ENCODE measurements around the gene OR10P1.
"Not testable (repeated sequence)": the region's sequence is repeated elsewhere in the genome, so short reads cannot be mapped to it uniquely, and the experiment has no call there.

The OR10P1 gene, protein sequence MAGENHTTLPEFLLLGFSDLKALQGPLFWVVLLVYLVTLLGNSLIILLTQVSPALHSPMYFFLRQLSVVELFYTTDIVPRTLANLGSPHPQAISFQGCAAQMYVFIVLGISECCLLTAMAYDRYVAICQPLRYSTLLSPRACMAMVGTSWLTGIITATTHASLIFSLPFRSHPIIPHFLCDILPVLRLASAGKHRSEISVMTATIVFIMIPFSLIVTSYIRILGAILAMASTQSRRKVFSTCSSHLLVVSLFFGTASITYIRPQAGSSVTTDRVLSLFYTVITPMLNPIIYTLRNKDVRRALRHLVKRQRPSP

DNA sequence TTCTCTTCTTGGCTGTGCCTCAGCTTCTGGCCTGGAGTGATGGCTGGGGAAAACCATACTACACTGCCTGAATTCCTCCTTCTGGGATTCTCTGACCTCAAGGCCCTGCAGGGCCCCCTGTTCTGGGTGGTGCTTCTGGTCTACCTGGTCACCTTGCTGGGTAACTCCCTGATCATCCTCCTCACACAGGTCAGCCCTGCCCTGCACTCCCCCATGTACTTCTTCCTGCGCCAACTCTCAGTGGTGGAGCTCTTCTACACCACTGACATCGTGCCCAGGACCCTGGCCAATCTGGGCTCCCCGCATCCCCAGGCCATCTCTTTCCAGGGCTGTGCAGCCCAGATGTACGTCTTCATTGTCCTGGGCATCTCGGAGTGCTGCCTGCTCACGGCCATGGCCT, at the start of gene OR10P1:
OR10P1 (plus strand) TSS at position 40 of the 400 bp plus-strand sequence; CDS start at position 40, 0 bp downstream.
- no peak for DNase-seq (ENCODE audit: extremely low read depth, insufficient read length)
- TF ChIP-seq, protein P1, sequence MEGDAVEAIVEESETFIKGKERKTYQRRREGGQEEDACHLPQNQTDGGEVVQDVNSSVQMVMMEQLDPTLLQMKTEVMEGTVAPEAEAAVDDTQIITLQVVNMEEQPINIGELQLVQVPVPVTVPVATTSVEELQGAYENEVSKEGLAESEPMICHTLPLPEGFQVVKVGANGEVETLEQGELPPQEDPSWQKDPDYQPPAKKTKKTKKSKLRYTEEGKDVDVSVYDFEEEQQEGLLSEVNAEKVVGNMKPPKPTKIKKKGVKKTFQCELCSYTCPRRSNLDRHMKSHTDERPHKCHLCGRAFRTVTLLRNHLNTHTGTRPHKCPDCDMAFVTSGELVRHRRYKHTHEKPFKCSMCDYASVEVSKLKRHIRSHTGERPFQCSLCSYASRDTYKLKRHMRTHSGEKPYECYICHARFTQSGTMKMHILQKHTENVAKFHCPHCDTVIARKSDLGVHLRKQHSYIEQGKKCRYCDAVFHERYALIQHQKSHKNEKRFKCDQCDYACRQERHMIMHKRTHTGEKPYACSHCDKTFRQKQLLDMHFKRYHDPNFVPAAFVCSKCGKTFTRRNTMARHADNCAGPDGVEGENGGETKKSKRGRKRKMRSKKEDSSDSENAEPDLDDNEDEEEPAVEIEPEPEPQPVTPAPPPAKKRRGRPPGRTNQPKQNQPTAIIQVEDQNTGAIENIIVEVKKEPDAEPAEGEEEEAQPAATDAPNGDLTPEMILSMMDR (IDR thresholded peaks at IDR 0.05; ENCODE audit: insufficient read depth, low read length, poor library complexity, severe bottlenecking) = no peak
- Histone ChIP-seq H3K27me3 (replicated peaks; ENCODE audit: control insufficient read depth, insufficient read depth, low read length) (no peaks in the 10 kb centered on the region; the same call in 1 of the 2 replicates), H3K4me3 (replicated peaks; ENCODE audit: low read depth, low read length) (no peak within 1 kb of the TSS), H3K36me3 (ENCODE audit: control insufficient read depth, insufficient read depth, low read length) (no peaks in the 10 kb centered on the region)

DNA sequence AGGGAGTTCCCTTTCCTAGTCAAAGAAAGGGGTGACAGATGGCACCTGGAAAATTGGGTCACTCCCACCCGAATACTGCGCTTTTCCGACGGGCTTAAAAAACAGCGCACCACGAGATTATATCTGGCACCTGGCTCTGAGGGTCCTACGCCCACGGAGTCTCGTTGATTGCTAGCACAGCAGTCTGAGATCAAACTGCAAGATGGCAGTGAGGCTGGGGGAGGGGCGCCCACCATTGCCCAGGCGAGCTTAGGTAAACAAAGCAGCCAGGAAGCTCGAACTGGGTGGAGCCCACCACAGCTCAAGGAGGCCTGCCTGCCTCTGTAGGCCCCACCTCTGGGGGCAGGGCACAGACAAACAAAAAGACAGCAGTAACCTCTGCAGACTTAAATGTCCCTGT, 46.5 kb upstream of the OR10P1 start:
- not testable (repeated sequence) for H3K27me3 ChIP-seq (replicated peaks; ENCODE audit: control insufficient read depth, insufficient read depth, low read length); DNase-seq (ENCODE audit: extremely low read depth, insufficient read length); H3K4me3 ChIP-seq (replicated peaks; ENCODE audit: low read depth, low read length); H3K36me3 ChIP-seq (ENCODE audit: control insufficient read depth, insufficient read depth, low read length)

DNA sequence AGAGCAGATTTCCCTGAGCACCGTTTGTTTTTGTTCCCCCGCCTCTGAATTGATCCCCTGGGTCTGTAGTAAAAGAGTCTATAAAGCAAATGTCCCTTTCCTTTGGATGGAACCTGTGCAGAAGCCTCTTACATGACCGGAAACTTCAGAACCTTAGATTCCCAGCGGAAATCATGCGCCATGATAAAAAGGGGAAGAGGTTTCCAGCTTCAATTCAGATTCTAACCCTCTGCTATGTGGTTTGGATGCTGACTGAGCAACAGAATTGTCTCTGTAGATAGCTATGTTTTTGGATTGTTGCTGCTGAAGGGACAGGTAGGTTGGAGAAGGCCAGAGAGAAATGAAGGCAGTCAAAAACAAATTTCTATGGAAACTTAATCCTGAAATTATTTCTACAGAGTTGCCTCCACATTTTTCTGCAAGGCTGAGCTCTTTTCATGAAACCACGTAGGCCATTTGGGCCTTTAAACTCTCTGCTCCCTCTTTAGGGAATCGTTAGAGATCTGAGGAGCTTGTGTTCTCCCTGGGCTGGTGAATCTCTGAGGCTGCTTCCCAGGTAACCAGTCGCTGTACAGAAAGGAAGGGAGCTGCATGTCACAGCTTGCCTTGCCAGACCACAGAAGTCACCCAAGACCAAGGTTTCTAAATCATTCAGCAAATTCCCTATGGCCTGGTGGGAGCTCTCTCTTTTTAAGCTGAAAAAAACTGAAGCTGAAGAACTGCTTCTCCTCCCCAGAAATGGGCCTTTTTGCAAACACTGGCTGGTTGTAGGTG, 28.7 kb upstream of the OR10P1 start:
- H3K27me3 ChIP-seq (replicated peaks; ENCODE audit: control insufficient read depth, insufficient read depth, low read length) = no peaks in the 10 kb centered on the region
- DNase-seq (ENCODE audit: extremely low read depth, insufficient read length) = no peak
- no peak overlapping the region for H3K4me3 ChIP-seq (replicated peaks; ENCODE audit: low read depth, low read length)
- TF ChIP-seq, protein P1 (IDR thresholded peaks at IDR 0.05; ENCODE audit: insufficient read depth, low read length, poor library complexity, severe bottlenecking) = no peak
- H3K36me3 ChIP-seq (ENCODE audit: control insufficient read depth, insufficient read depth, low read length) = no peaks in the 10 kb centered on the region

DNA sequence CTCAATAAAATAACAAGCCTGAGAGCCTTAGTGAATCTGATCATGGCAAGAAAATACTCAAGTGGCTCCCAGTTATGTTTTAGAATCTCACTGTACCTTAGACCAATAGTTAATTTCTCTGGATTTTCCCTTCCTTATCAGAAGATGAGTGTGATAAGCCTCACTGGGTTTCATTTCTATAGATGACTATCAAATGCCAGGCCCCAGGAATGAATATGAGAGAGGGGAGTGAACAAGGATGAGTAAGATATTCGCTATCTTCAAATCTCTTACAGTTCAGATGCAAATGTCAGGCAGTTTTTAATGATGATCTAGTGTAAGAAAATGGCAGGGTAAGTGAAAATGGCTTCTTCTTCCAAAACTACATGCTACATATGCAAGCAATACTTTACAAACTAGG, 26.1 kb upstream of the OR10P1 start:
- no peak for DNase-seq (ENCODE audit: extremely low read depth, insufficient read length)
- Histone ChIP-seq H3K27me3 (replicated peaks; ENCODE audit: control insufficient read depth, insufficient read depth, low read length) (no peaks in the 10 kb centered on the region), H3K4me3 (replicated peaks; ENCODE audit: low read depth, low read length) (no peak overlapping the region), H3K36me3 (ENCODE audit: control insufficient read depth, insufficient read depth, low read length) (no peaks in the 10 kb centered on the region)
- TF ChIP-seq, protein P1 (IDR thresholded peaks at IDR 0.05; ENCODE audit: insufficient read depth, low read length, poor library complexity, severe bottlenecking) = no peak

DNA sequence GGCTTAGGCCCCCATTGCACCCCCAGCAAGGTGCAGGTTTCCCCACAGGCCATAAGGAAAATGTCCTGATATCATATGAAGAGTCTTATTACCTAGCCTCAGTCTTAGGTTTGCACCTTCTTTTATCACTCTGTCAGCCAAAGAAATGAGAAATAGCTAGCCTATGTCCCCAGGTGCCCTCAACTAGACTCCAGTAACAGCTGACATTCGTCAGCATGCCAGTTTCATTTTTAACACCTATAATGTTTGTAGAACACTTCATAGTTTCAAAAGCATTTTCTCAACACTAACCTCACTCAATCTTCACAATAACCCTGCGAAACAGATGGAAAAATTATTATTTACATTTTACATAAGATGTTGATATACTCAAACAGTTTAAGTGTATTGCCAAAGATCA, 24.0 kb upstream of the OR10P1 start:
- no peaks in the 10 kb centered on the region for H3K36me3 ChIP-seq (ENCODE audit: control insufficient read depth, insufficient read depth, low read length)
- H3K4me3 ChIP-seq (replicated peaks; ENCODE audit: low read depth, low read length) = no peak overlapping the region
- DNase-seq (ENCODE audit: extremely low read depth, insufficient read length) = no peak
- TF ChIP-seq, protein P1 (IDR thresholded peaks at IDR 0.05; ENCODE audit: insufficient read depth, low read length, poor library complexity, severe bottlenecking) = no peak
- H3K27me3 ChIP-seq (replicated peaks; ENCODE audit: control insufficient read depth, insufficient read depth, low read length) = no peaks in the 10 kb centered on the region

DNA sequence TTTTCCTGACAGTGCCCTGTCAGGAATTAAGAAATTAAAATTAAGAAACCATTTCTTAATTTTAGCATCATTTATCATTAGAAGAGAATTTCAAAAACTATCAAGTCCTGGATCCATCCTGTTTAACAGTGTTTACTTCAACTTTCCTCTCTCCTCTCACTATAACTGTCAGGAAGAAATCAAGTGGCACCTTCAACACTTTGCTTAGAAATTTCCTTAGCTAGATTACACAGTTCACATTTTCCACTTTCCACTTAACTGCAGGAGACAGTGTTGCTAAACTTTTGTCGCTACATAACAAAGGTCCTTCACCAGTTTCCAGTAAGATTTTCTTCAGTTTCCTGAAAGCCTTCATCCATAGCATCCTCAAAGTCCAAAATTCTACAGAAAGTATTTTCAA, 21.9 kb upstream of the OR10P1 start:
- no peak for DNase-seq (ENCODE audit: extremely low read depth, insufficient read length)
- Histone ChIP-seq H3K27me3 (replicated peaks; ENCODE audit: control insufficient read depth, insufficient read depth, low read length) (no peaks in the 10 kb centered on the region), H3K4me3 (replicated peaks; ENCODE audit: low read depth, low read length) (no peak overlapping the region), H3K36me3 (ENCODE audit: control insufficient read depth, insufficient read depth, low read length) (no peaks in the 10 kb centered on the region)
- TF ChIP-seq, protein P1 (IDR thresholded peaks at IDR 0.05; ENCODE audit: insufficient read depth, low read length, poor library complexity, severe bottlenecking) = no peak
